Mucosa of descending colon (tissue), 3 donors: ENCODE results near the gene C15orf61. TPM values are rescaled to one million over a fixed set of nuclear protein-coding genes. Genes with fewer than 3 reads are reported as not detected.
A peak's percentile ranks its signal among the peaks of the same experiment; 100 is the strongest.

Source experiments
- ATAC-seq: fragments of 200-7000 bp; cut with Tn5 transposase; one replicate; pipeline ENCODE4 v1.9.1; 2020; ENCODE audit warnings: mild to moderate bottlenecking, moderate library complexity
- DNase-seq, 3 donors: peaks; one replicate each; pipeline ENCODE4 v3.0.0-alpha.2; 2020
- H3K36me3 ChIP-seq: fragments of 200-600 bp; one replicate; pipeline ENCODE4 v1.8.0; 2021; ENCODE audit warnings: low read depth, mild to moderate bottlenecking
- H3K4me1 ChIP-seq: fragments of 200-600 bp; one replicate; pipeline ENCODE4 v1.8.0; 2021; ENCODE audit warnings: low read depth, mild to moderate bottlenecking
- H3K4me3 ChIP-seq: fragments of 200-600 bp; one replicate; pipeline ENCODE4 v1.8.0; 2021; ENCODE audit warnings: mild to moderate bottlenecking
- H3K9me3 ChIP-seq: fragments of 200-600 bp; one replicate; pipeline ENCODE4 v1.8.0; 2021; ENCODE audit warnings: mild to moderate bottlenecking
- CTCF ChIP-seq: fragments of 200-600 bp; IDR thresholded peaks from one replicate; pipeline ENCODE4 v1.8.0; 2022; ENCODE audit warnings: antibody characterized with exemption, mild to moderate bottlenecking
- intact Hi-C, 2 donors: fragments of 100-400 bp; cut with DNase I in 1 of 2; cut with micrococcal nuclease in 1 of 2; formaldehyde crosslinking; loops; one replicate each; pipeline versions ENCODE4 v1.11.0 to v1.11.1; 2022; cut with DNase I, micrococcal nuclease
- total RNA-seq, 3 donors: library from RNA; stranded (reverse); fragmentation: NEBNext Ultra II Directional in 2 of 3; extraction: Animal tissue kit (Norgen Biotek cat#: 25700) in 2 of 3; gene quantifications; one replicate each; pipeline versions ENCODE4 v1.2.1 to v1.2.4, GENCODE V29; 2021 to 2023
- donor health status: DM: no; HTN: no; CAD: no; lungs with moderate emphysema.
- donor health status: DM: no; HTN: no; CAD: no.
- donor health status: DM: no; HTN: yes; CAD: no.

C15orf61 gene
- total RNA-seq, 3 donors from 2014 or later: 5.4 to 6.2 (median 6.0) TPM

- Histone ChIP-seq H3K4me3 (no peak overlapping the region), H3K9me3 (no peaks in the 10 kb centered on the region), H3K36me3 (no peaks in the 10 kb centered on the region), H3K4me1 (no peaks in the 10 kb centered on the region)
- intact Hi-C loops: no loop called here
- no peak for TF ChIP-seq CTCF
- ATAC-seq: no peak
- no peak for DNase-seq
These were observed 39.3 kb upstream of the C15orf61 start for GRCh38 chr15:67481680-67482079.

GRCh38 chr15:67495585-67495984 lies 25.3 kb upstream of the C15orf61 start:
- Histone ChIP-seq H3K4me3 (no peak overlapping the region), H3K4me1 (no peaks in the 10 kb centered on the region), H3K36me3 (no peaks in the 10 kb centered on the region), H3K9me3 (no peaks in the 10 kb centered on the region)
- intact Hi-C loops: no loop called here
- no peak for ATAC-seq
- DNase-seq: no peak
- no peak for TF ChIP-seq CTCF

GRCh38 chr15:67501177-67501835 lies 19.6 kb upstream of the C15orf61 start:
- no peaks in the 10 kb centered on the region for H3K36me3 ChIP-seq
- no peaks in the 10 kb centered on the region for H3K4me1 ChIP-seq
- intact Hi-C loops: no loop called here
- H3K9me3 ChIP-seq: no peaks in the 10 kb centered on the region
- TF ChIP-seq CTCF: no peak
- no peak overlapping the region for H3K4me3 ChIP-seq
- DNase-seq: no peak
- ATAC-seq: peak; percentile 34

- H3K36me3 ChIP-seq: no peaks in the 10 kb centered on the region
- intact Hi-C loops: no loop called here
- no peaks in the 10 kb centered on the region for H3K4me1 ChIP-seq
- H3K9me3 ChIP-seq: no peaks in the 10 kb centered on the region
- DNase-seq: no peak
- no peak for ATAC-seq
- no peak for TF ChIP-seq CTCF
- H3K4me3 ChIP-seq: no peak overlapping the region
These were observed 19.0 kb upstream of the C15orf61 start for GRCh38 chr15:67501836-67502461.

GRCh38 chr15:67504056-67504455 lies 16.9 kb upstream of the C15orf61 start:
- no peak for ATAC-seq
- TF ChIP-seq CTCF: no peak
- no peak overlapping the region for H3K4me3 ChIP-seq
- DNase-seq: no peak
- H3K9me3 ChIP-seq: no peaks in the 10 kb centered on the region
- no peaks in the 10 kb centered on the region for H3K36me3 ChIP-seq
- no peaks in the 10 kb centered on the region for H3K4me1 ChIP-seq
- intact Hi-C loops: no loop called here
